Muscle of leg (tissue), 11 donors: ENCODE results near the gene KCNAB1. TPM values are rescaled to one million over a fixed set of nuclear protein-coding genes. Genes with fewer than 3 reads are reported as not detected.

Source experiments
- DNase-seq: peaks from one replicate; pipeline ENCODE4 v3.0.0; 2013
- H3K27ac ChIP-seq: one replicate; pipeline ENCODE4 v1.5.1; 2013; ENCODE audit warnings: mild to moderate bottlenecking, low read length, control low read depth
- H3K27me3 ChIP-seq: one replicate; pipeline ENCODE4 v1.6.1; 2013; ENCODE audit warnings: low read length; ENCODE audit not compliant: control insufficient read depth, insufficient read depth
- H3K36me3 ChIP-seq: one replicate; pipeline ENCODE4 v1.6.1; 2013; ENCODE audit warnings: low read length; ENCODE audit not compliant: control insufficient read depth, insufficient read depth
- H3K4me1 ChIP-seq: one replicate; pipeline ENCODE4 v1.6.1; 2013; ENCODE audit warnings: low read length; ENCODE audit not compliant: control insufficient read depth, insufficient read depth
- H3K4me3 ChIP-seq: one replicate; pipeline ENCODE4 v1.5.1; 2013; ENCODE audit warnings: low read length, control low read depth
- H3K9me3 ChIP-seq: replicated peaks from 2 replicates; pipeline ENCODE4 v1.6.1; 2013; ENCODE audit warnings: low read depth, low read length; ENCODE audit not compliant: control insufficient read depth
- WGBS: methylation state at CpG from one replicate; pipeline ENCODE4 v1.1.5; 2013; ENCODE audit warnings: missing lambda C conversion rate; ENCODE audit not compliant: insufficient coverage; 5-methylcytosine and 5-hydroxymethylcytosine counted together
- polyA plus RNA-seq, 8 donors: library from polyadenylated mRNA; unstranded; fragments of 120-200 nt; gene quantifications; one replicate each; pipeline versions ENCODE4 v1.2.1 to v1.2.3, GENCODE V29; 2013; ENCODE audit warnings: inconsistent platforms in 1 of 8, low replicate concordance in 1 of 8; ENCODE audit not compliant: insufficient read length in 8 of 8, insufficient read depth in 1 of 8
- total RNA-seq: library from RNA; stranded (reverse); fragments of 120-200 nt; gene quantifications from one replicate; pipeline ENCODE4 v1.2.4, GENCODE V29; 2013

Gene KCNAB1
- total and polyA plus RNA-seq, 9 donors, result 4.3 to 8.4 (median 5.0) TPM

GRCh38 chr3:156492801-156493261 lies 372.5 kb downstream of the KCNAB1 start:
- WGBS, result no CpG with 5 or more reads among the region's 3 CpGs
- no peak for DNase-seq

DNA sequence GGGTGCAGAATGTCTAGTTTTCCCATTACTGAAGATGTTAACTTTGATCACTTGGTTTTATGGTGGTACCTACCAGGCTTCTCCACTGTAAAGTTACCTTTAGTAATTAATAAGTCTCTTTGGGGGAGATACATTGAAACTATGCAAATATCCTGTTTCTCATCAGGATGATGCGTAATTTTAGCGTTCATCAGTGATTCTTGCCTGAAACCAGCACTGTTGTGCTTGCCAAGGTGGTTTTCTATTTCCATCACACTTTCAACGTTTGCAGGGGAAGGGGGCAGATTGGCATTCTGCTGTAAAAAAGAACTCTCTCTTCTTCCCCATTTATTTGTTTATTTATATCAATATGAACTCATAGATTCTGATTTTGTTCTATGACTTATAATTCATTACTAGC lies 373.5 kb downstream of the KCNAB1 start:
- no peak overlapping the region for H3K27ac ChIP-seq
- DNase-seq, result no peak
- no peaks in the 10 kb centered on the region for H3K4me1 ChIP-seq
- H3K36me3 ChIP-seq, result no peaks in the 10 kb centered on the region
- no peaks in the 10 kb centered on the region for H3K27me3 ChIP-seq
- no peak overlapping the region for H3K4me3 ChIP-seq
- WGBS, result no CpG with 5 or more reads among the region's 3 CpGs
- no peaks in the 10 kb centered on the region for H3K9me3 ChIP-seq

More at GRCh38 chr3:156492801-156493261, 372.5 kb downstream of the KCNAB1 start:
- Histone ChIP-seq H3K27ac (no peak overlapping the region), H3K36me3 (no peaks in the 10 kb centered on the region), H3K9me3 (no peaks in the 10 kb centered on the region), H3K27me3 (no peaks in the 10 kb centered on the region), H3K4me3 (no peak overlapping the region), H3K4me1 (no peaks in the 10 kb centered on the region)

DNA sequence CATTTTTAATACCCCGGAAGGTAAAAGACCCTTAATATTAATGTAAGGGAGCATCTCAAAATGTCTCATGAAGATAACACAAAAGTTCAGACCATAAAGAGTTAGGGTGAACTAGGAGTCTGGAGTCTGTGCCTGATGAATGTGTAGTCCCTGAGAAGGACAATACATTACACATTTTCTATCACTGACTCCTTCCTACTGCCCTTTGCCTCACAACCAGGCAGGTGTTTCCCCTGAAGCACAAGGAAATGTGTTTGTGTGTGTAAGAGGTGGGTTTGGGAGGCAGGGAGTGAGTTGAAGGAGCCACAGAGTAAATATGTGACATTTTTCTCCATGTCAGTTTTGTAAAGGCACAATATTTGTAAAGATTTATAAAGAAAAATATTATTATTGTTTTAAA lies 375.4 kb downstream of the KCNAB1 start:
- Histone ChIP-seq H3K36me3 (no peaks in the 10 kb centered on the region), H3K4me1 (no peaks in the 10 kb centered on the region), H3K27ac (no peak overlapping the region), H3K9me3 (no peaks in the 10 kb centered on the region), H3K4me3 (no peak overlapping the region), H3K27me3 (no peaks in the 10 kb centered on the region)
- no peak for DNase-seq
- no CpG with 5 or more reads among the region's 1 CpG for WGBS

DNA sequence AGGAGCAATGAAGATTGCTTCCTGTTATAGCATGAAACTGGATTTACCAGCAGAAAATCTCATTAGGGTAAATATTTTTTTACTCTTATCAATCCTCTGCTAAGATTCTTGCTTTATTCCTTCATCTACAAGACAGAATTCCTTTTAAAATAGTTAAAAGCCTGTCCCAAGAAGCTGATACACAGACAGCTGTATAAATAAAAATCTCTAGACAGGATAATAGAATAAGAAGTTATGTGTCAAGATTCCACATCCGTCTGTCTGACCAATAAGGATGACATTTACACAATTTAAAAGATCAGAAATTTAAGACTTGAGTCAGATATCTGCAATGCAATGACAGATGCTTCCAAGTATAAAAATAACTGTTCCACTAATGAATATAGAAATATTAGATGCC lies 376.9 kb downstream of the KCNAB1 start:
- no peaks in the 10 kb centered on the region for H3K9me3 ChIP-seq
- no peaks in the 10 kb centered on the region for H3K4me1 ChIP-seq
- no peak for DNase-seq
- no peaks in the 10 kb centered on the region for H3K36me3 ChIP-seq
- H3K27ac ChIP-seq, result no peak overlapping the region
- no CpG with 5 or more reads among the region's 1 CpG for WGBS
- H3K4me3 ChIP-seq, result no peak overlapping the region
- H3K27me3 ChIP-seq, result no peaks in the 10 kb centered on the region

- no CpG with 5 or more reads among the region's 5 CpGs for WGBS
- Histone ChIP-seq H3K4me1 (no peaks in the 10 kb centered on the region), H3K4me3 (no peak overlapping the region), H3K9me3 (no peaks in the 10 kb centered on the region), H3K36me3 (no peaks in the 10 kb centered on the region), H3K27ac (no peak overlapping the region), H3K27me3 (no peaks in the 10 kb centered on the region)
- no peak for DNase-seq
Observed at GRCh38 chr3:156498307-156498706, 377.9 kb downstream of the KCNAB1 start.

GRCh38 chr3:156507285-156507684 lies 386.9 kb downstream of the KCNAB1 start:
- DNase-seq, result no peak

GRCh38 chr3:156509189-156510174 lies 389.1 kb downstream of the KCNAB1 start:
- Histone ChIP-seq H3K4me1 (peaks cover 4% of the 10 kb centered on the region), H3K27me3 (no peaks in the 10 kb centered on the region), H3K4me3 (no peak overlapping the region), H3K9me3 (no peaks in the 10 kb centered on the region), H3K36me3 (no peaks in the 10 kb centered on the region), H3K27ac (no peak overlapping the region)
- WGBS, result no CpG with 5 or more reads among the region's 5 CpGs
- DNase-seq, result peak; percentile 83

More at GRCh38 chr3:156507285-156507684, 386.9 kb downstream of the KCNAB1 start:
- H3K9me3 ChIP-seq, result no peaks in the 10 kb centered on the region
- no peak overlapping the region for H3K4me3 ChIP-seq
- no peak overlapping the region for H3K27ac ChIP-seq
- no peaks in the 10 kb centered on the region for H3K27me3 ChIP-seq
- H3K36me3 ChIP-seq, result no peaks in the 10 kb centered on the region
- H3K4me1 ChIP-seq, result peaks cover 4% of the 10 kb centered on the region

- no peak overlapping the region for H3K4me3 ChIP-seq
- no peak overlapping the region for H3K27ac ChIP-seq
- WGBS, result no CpG with 5 or more reads among the region's 2 CpGs
- peaks cover 4% of the 10 kb centered on the region for H3K4me1 ChIP-seq
- no peaks in the 10 kb centered on the region for H3K27me3 ChIP-seq
- no peaks in the 10 kb centered on the region for H3K9me3 ChIP-seq
- H3K36me3 ChIP-seq, result no peaks in the 10 kb centered on the region
- DNase-seq, result no peak
Observed at GRCh38 chr3:156511987-156512677, 391.8 kb downstream of the KCNAB1 start.

DNA sequence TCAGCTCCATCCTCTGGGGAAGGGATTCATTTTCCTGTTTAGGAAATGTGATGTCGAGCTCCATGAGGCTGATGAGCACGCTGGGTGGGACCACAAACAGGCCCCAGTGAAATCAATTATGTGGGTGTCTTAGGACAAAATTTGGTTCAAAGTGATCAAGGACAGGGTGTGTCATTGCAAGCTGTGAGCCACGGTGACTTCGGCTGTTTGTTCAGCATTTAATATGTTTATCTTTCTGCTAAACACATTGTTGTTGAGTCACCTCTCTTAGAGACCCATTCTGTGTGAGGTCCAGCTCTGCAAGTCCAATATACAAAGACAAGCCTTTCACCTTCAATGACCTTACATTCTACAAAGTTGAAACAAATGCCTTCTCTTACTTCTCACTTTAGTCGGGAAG lies 393.2 kb downstream of the KCNAB1 start:
- Histone ChIP-seq H3K4me1 (peaks cover 4% of the 10 kb centered on the region), H3K36me3 (no peaks in the 10 kb centered on the region), H3K27ac (no peak overlapping the region), H3K27me3 (no peaks in the 10 kb centered on the region), H3K9me3 (no peaks in the 10 kb centered on the region), H3K4me3 (no peak overlapping the region)
- 48% methylated on average over 2 of the region's 5 CpGs for WGBS
- DNase-seq, result no peak

DNA sequence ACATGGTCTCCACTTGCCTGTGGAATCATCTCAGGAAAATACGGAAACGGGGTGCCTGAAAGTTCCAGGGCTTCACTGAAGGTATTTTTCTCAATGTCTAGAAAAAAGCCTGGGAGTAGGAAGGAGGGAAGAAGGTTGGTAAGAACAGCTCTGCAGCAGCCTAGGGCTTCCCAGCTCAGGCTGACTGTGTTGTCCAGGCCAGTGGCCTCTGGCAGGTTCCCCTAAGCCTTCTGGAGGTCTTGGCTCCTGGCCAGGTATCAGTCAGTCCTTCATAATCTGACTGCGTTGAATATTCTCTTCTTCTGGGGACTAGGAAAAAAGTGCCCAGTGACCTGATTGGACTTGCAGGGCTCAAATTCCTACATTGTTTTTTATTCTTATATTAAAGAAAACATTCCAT lies 395.9 kb downstream of the KCNAB1 start:
- no peak overlapping the region for H3K4me3 ChIP-seq
- H3K27me3 ChIP-seq, result no peaks in the 10 kb centered on the region
- no peaks in the 10 kb centered on the region for H3K4me1 ChIP-seq
- DNase-seq, result no peak
- WGBS, result 100% methylated on average over 2 of the region's 3 CpGs
- no peak overlapping the region for H3K27ac ChIP-seq
- H3K36me3 ChIP-seq, result no peaks in the 10 kb centered on the region
- no peaks in the 10 kb centered on the region for H3K9me3 ChIP-seq
